Tongue (tissue), 2 donors: ENCODE results near the gene SLC7A10. TPM values are rescaled to one million over a fixed set of nuclear protein-coding genes. Genes with fewer than 3 reads are reported as not detected.

ENCODE experiments used
- DNase-seq: peaks from one replicate; pipeline ENCODE4 v3.0.0-alpha.2; 2015
- total RNA-seq: library from RNA; depleted of rRNA; stranded (reverse); fragments of >200 nt; gene quantifications from one replicate; pipeline ENCODE4 v1.2.3, GENCODE V29; 2014

Gene SLC7A10
- total RNA-seq, result 3.1 TPM

DNA sequence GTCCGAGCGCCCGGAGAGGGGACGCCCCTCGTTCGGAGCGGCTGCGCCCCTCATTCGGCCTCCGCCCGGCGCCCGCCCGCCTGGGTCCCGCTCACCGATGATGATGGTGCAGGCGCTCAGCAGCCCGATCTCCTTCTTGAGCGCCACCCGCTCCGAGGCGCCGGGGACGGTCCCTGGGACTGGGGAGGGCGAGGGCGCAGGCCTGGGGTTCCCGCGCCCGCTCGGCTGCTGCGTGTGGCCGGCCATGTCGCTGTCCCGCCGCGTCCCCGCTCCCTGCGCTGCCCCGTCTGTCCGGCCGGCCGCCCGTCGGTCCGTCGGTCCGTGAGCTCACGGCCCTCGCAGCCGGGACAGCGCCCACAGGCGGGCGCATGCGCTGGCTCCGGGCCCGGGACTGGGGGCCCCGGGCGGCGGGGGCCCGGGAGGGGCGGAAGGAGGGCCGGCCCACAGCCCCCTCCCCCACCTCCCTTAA is at the start of gene SLC7A10:
Gene SLC7A10 (minus strand): TSS at position 393 of the 469 bp plus-strand sequence. CDS start 147 bp downstream, at position 246.
- no peak for DNase-seq

DNA sequence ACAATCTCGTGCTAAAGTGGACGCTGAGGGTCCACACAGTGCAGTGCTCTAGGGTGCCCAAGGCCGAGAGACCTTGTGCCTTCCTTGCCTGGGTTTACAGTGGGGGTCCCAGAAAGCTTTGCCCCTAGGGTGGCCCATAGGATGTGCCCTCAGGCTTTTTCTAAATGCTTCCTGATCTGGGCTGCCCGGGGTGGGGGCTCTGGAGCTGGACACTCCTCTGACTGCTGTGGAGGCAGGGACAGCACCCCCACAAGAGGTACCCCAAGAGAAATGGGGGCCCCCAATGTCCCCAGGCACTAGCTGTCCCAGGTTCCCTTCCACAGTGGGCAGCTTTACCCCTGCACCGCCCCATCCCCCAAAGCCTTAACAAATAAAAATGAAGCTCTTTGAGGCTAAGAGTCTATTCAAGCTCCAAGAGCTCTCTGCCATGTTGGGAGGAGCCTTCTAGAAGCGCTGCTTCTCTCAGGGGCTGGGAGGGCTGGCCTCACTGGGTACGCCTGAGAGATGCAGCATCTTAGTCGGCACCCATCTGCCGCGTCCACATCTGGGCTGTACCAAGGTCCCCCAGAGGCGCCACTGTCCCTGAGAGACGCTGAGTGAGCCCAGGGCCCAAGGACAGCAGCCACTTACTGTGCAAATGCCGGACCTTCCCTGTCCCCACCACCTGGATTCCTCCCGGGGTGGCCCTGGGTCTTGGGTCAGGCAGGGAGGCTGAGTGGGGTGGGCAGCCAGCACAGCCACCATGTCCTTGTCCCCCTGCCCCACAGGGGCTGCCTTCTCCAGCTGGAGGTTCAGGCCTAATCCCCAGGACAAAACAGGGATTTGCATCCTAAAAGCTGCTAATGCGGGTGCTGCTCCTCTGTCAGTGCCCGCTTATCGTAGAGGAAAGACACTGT is 49.3 kb upstream of the SLC7A10 start:
- DNase-seq, result no peak

DNA sequence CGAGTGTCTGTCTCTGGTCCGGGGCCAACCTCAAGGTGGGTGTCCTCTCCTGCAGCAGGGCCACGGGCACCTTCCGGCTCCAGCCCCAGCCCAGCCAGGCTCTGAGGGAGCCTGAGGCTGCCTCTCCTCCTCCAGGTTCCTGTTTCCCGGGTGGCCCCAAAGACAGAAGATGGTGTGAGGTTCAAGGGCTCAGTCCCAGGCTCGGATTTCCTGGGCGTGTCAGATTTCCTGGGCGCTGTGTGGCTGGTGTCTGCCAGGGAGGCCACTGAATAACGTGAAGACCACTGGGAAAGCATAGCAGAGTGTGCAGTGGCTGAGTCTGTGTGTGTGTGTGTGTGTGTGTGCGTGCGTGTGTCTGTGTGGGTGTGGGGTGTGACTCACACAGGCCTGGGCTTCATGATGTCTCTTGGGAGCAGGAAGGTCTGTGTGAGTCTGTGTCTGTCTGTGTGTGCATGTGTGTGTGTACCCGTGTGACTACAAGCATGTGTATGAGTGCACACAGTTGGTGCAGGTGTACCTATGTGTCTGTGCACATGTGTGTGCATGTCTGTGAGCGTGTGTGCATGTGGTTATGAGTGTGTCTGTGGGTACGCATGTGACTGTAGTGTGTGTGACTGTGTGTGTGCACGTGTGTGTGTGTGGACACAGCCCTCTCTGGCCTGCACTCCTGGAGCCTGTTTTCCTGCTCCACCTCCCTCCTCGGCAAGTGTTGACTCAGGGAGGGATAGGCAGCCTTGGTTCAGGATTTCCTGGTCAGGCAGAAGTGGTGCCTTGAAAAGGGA is 48.4 kb upstream of the SLC7A10 start:
- peak; percentile 55 for DNase-seq

DNA sequence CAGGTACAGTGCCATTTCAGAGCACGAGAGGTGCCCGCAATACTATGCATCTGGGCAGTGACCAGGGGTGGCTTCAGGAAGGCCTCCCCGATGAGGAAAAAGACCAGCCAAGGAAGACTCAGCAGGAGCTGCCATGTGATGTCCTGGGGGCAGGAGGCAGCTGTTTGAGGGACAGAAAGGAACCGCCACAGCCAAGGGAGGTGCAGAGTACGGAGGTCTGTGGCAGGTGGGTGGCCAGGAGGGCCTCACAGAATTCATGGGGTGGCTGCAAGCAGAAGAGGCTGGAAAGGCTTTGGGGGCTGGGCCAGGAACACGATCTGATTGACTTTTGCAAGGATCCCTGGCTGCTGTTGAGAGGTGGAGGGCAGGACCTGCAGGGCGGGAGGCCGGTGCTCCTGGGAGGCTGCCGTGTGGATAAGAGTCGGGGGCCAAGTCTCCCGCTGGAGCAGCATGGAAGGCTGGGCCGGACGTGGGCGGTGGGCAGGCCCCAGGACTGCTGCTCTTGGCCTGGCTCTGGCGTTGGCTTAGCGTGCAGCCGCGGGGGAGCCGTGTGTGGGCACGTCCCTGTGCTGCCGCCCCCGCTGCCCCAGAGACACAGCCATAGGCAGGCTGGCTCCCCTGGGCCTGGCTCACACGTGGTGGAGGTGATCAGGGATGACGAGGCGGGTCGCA is 47.6 kb upstream of the SLC7A10 start:
- no peak for DNase-seq

DNA sequence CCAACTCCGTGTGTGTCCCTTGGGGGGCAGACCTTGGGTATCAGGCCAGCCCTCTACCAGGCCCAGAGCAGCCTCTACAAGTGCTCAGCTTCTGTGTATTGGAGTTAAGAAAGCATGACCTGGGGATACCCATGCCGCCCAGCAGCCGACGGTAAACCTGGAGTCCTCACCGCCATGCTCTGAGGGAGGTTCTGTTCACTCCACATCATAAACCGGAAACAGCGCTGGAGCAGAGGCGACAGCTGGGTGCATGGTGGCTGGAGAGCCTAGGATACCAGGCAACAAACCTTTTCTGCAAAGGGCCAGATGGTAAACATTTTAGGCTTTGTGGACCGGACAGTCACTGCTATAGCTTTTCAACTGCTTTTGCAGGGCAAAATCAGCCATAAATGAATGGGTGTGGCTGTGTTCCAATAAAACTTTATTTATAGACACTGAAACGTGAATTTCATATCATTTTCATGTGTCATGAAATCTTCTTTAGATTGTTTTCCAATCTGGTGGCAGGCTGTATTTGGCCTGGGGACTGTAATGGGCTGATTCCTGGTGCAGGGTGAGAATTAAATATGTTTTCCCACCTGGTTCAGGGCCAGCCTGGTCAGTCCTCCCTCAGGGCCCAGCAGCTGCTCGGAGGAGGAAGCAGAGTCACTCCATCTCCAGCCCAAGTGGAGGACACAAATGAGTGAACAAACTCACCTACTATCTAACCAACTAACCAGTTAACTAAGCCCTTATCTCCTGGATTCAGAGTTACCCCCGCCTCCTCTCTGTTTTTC is 45.8 kb upstream of the SLC7A10 start:
- no peak for DNase-seq

DNA sequence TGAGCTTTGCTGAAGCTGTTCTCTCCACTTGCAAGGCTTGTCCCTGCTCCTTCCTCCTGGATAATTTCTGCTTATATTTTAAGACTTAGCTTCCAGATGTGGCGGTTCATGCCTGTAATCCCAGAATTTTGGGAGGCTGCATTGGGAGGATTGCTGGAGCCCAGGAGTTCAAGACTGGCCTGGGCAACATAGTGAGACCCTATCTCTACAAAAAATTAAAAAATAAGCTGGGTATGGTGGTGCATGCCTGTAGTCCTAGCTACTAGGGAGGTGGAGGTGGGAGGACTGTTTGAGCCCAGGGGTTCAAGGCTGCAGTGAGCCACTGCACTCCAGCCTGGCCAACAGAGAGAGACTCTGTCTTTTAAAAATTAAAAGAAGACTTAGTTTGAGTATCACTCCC is 45.1 kb upstream of the SLC7A10 start:
- no peak for DNase-seq

DNA sequence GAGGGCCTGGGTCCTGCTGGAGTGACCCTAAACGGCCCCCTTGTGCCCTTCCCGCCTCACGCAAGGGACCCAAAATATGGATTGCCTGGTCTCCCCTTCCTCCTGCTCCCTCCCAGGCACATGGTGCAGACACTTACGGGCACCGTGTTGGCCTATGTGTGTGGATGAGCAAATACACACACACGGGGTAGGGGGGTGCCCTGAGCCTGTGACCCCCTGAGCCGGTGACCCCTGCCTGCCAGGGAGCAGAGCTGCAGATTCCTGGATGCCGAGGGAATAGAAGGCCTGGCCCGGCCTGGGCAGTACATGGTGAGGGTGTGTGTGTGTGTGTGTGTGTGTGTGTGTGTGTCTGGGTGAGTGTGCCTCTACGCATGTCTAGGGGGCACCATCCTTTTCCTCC is 43.4 kb upstream of the SLC7A10 start:
- no peak for DNase-seq

DNA sequence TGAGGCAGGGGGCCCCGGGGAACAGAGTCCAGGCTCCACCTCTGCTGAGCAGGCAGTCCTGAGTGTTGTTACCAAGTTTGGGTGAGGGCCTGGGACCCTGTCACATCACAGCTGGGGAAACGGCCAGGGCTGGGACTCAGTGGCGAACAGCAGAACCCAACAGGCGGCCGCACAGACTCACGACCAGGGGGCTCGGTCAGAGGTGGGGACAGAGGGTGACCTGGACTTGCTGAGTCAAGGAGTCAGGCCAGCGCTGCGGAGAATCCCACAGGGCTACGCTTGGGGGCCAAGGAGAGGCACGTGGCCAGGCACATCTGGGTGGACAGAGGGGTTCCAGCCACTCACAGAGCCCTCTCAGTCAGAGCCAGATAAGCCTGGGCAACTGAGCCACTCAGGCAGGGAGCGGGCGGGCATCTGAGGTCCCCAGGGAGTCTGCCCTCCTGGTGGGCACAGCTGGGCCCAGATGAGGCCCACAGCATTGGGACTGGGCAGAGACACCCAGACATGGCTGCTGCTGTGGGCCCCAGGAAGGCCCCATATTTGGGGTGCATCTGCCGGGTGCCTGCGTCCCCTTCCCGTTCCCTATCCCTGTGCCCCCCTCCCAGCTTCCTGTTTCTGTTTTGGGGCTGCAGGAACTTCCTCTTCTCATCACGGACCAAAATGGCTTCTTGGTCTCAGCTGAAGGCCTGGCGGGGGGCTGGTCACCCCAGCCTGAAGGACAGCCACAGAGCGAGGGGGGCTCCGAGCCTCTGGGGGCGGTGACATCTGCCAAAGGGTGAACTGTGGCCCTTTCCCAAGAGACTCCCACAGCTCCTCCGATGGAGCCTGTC is 42.7 kb upstream of the SLC7A10 start:
- DNase-seq, result no peak

DNA sequence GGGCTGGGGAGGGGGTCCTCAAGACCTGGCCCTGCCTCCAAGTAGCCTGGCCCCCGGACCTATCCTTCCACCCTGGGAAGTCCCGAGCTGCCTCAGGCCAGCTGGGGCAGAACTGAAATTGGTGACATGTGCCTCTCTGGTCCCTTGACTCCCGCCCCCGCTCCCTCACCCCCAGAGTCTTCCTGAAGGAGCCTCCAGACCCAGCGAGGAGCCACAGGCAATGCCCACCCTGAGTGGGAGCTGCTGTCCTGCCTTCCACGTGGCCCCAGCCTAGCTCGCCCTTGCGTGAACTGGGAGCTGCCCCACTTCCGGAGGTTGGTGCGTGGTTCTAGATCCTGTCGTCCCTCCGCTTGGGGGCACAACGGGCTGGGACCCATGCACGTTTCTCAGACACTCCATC is 42.1 kb upstream of the SLC7A10 start:
- no peak for DNase-seq

DNA sequence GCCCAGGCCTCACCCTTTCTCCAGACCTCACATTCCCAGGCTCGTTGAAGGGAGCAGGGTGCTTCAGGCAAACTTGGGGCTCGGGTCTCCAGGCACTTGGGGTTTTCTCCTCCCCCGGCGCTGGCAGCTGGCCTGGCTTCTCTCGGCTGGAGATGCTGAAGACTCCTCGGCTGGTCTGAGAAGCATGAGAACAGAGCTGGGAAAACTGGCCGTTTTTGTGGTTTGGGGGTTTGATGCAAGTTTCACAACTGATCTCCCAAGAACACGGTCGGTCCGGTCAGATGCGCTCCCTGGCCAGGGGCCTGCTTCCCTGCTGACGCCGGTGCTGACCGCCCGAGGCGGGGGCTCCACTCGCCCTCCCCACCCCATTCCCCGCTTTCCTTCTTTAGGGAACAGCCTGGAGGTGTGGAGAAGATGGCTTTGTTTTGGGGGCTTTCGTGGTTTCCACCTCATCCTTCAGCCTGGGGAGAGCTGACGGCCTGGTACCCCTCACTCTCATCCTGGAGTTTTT is 41.4 kb upstream of the SLC7A10 start:
- no peak for DNase-seq

DNA sequence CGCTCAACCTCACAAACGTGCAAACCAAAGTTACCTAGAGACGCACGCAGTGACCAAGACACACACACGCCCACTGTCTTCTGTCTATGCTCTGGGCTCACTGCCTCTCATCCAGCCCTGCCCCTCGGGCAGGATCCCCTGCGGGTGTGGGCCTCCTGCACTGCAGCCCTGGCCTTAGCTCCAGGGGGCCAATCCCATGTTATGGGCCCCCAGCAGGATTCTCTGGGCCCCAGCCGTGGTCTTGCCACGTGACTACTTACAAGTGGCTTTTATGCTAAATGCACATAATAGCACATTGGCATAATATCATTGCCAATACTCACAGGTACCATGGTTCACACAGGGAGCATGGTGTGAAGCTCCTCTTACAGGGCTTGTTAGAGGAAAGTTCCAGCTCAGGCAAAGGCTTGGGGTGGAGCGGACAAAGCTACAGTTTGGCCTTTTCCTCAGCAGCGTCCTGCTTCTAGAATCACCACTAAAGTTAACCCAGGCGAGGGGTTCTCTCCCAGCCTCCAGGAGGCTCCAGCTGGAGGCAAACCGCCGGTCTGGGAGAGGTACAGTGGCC is 39.3 kb upstream of the SLC7A10 start:
- no peak for DNase-seq

DNA sequence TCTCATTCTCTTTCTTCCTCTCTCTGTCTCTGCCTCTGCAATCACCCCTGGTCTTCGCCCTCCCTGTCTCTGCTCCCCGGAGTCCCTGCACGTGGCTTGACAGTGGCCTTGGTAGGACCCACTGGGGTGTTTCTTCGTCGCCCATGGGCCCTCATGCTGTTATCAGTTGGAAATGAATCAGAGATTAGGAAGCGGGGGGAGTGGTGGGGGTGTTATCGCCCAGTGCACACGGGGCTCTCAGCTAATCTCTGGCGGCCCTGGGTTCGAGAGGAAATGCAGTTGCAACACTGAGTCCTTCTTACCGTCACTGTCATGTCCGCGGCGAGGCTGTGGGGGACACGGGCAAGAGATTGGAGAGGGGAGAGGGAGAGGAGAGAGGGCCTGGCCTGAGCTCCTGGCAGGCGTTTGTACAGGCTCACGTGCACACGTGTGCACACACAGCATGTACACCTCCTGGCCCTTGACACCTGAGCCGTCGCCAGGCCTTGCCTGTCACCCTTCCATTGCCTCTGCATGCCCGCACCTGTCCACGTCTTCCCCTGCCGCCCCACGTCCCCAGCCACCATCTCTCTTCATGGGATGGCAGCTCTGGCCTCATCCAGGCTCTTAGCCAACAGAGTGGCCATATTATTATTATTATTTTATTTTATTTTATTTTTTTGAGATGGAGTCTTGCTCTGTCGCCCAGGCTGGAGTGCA is 37.8 kb upstream of the SLC7A10 start:
- no peak for DNase-seq

DNA sequence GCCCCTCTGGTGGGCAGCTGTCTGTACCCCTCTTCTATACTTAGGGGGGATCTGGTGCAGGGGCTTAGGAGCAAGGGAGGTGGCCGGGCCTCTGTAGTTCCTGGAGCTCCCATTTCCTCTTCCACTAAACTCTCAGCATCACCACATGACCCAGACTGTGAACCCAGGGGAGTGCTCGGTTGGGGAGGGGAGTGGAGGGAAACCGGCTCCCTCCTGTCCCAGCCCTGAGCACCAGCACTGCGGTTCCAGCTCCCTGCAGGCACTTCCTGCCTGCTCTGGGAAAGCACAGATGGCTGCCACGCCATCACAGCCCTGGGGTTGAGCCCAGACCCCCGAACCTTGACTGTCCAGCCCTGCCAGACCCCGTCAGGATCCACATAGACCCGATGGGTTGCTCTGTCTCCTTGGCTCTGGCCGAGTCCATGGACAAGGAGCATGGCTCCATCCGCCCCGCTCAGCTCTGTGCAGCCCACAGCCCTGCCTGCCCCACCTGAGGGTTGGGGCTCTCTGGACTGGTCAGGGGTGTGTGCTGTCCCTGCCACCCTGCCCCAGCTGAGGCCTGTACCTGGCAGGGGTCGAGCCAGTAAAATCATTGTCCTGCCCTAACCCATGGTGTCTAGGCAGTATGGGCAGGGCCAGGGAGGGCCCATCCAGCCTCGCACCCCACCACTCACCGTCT is 36.0 kb upstream of the SLC7A10 start:
- DNase-seq, result no peak

DNA sequence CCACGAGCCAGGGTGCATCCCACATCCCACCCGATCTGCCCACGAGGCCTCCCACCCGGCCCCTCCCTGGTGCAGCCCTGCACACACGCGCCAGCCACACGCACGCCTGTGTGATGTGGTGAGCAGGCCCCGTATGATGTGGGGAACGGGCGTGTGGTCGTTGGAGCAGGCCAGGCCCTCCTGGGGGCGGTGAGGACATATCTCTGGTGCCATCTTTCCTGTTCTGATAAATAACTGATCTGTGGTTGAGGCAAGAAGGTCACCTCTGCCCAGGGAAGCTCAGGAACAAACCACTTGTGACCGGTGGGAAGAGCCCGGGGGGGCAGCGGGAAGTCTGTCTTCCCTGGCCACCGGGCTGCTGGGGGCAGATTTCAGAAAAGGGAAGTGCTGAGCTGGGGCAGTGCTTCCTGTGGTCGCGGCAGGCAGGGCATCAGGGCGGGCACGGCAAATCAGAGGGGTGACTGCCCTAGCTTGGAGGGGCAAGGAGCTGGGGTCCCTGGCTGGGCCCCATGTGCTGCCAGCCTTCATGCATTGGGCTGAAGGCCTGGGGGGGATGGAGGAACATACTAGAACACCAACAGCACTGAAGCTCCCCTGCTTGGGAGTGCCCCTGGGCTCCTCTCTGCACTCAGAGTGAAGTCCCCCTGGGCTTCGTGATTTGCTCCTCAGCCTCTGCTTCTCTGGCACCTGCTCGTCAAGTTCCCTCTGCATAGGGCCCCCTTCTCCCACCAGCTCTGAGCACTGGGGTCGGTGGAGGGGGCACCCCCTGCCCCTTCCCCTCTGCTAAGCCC is 35.2 kb upstream of the SLC7A10 start:
- no peak for DNase-seq

DNA sequence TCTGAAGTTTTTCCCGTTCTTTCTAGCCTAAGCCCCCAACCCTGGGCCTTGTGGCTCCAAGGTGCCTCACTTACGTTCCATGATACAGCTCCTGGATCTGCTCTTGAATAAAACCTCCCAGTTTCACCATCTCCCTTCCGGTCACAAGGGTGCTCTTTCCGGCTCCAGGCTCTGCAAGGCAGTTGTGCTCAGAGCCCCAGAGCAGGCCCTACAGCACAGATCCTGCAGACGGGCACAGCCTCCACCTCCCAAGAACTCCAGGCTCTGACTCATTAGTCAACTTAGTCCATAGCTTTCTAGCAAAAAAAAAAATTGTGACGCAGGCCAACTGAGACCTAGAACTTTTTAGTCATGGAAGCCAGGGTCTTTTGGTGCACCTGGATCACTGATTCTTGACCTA is 33.9 kb upstream of the SLC7A10 start:
- DNase-seq, result no peak

DNA sequence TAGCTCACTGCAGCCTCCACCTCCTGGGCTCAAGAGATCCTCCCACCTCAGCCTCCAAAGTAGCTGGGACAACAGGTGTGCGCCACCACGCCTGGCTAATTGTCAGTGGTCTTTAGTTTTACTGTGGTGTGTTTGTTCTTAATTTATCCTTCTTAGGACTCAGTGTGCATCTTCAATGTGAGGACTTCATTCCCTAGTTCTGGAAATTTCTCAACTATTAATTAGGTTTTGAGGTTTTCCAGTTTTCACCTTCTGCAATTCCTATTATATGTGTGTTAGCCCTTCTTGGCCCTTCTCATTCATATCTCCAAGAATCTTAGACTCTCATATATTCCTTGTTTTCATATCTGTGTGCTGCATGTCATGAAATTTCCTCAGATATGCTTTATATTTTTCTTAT is 32.2 kb upstream of the SLC7A10 start:
- no peak for DNase-seq

DNA sequence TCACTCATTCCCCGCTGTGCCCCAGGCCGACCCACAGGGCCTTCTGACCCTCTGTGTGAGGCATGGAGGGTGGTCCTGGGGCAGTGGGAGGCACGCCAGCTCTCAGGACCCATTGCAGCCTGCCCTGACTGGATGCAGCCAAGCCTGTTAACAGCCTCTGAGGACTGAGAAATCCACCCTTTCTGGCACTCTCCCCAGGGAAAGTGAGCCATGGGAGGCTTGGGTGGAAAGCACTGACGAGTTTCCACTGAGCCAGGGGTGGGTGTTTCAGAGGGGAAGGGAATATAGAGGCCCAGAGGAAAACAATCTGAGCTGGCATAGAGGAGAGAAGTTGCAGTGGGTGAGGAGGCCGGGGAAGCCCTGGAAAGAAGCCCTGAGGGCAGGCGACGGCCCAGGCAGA is 30.6 kb upstream of the SLC7A10 start:
- DNase-seq, result no peak

DNA sequence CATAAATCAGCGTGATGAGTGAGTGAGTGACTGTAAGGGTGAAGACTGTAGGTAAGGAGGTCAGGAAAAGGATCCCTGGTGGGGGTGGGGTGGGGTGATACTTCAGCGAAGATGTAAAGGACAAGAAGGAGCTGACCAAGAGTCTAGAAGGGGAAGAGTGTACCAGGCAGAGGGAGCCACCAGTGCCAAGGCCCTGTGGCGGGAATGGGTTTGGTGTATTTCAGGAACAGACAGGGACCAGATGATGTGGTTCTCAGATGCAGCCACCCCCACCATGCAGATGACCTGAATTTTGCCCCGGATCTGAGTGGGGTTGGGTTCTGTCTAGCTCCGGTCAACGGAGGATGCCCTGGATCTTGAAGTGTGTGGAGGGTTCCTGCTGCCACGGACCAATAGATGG is 30.1 kb upstream of the SLC7A10 start:
- DNase-seq, result no peak
